ENCODE results near the gene PRRT1.
"Not testable (repeated sequence)": the region's sequence is repeated elsewhere in the genome, so short reads cannot be mapped to it uniquely, and the experiment has no call there.

PRRT1 gene

GRCh38 chr6:32120573-32121059 is 31.1 kb downstream of the PRRT1 start:
- no peak for DNase-seq (ENCODE audit: low read depth)

- peak; percentile 73 for DNase-seq (ENCODE audit: low read depth)
Observed at GRCh38 chr6:32118782-32119628, 32.7 kb downstream of the PRRT1 start.

GRCh38 chr6:32117461-32117860 is 34.3 kb downstream of the PRRT1 start:
- DNase-seq (ENCODE audit: low read depth), result no peak

GRCh38 chr6:32116674-32117073 is 35.1 kb downstream of the PRRT1 start:
- DNase-seq (ENCODE audit: low read depth), result no peak

GRCh38 chr6:32115623-32116022 is 36.1 kb downstream of the PRRT1 start:
- DNase-seq (ENCODE audit: low read depth), result no peak

- peak; percentile 48 for DNase-seq (ENCODE audit: low read depth)
Observed at GRCh38 chr6:32114796-32115195, 36.9 kb downstream of the PRRT1 start.

- DNase-seq (ENCODE audit: low read depth), result peak; percentile 98
Observed at GRCh38 chr6:32113386-32114352, 38.1 kb downstream of the PRRT1 start.

- DNase-seq (ENCODE audit: low read depth), result no peak
Observed at GRCh38 chr6:32112431-32112980, 39.2 kb downstream of the PRRT1 start.

- no peak for DNase-seq (ENCODE audit: low read depth)
Observed at GRCh38 chr6:32111424-32112066, 40.2 kb downstream of the PRRT1 start.

GRCh38 chr6:32110632-32111031 is 41.1 kb downstream of the PRRT1 start:
- DNase-seq (ENCODE audit: low read depth), result no peak

GRCh38 chr6:32109765-32110160 is 42.0 kb downstream of the PRRT1 start:
- DNase-seq (ENCODE audit: low read depth), result no peak

- no peak for DNase-seq (ENCODE audit: low read depth)
Observed at GRCh38 chr6:32109114-32109764, 42.5 kb downstream of the PRRT1 start, which contains the start of gene TNXB. TNXB (minus strand) TSS chr6:32109338; CDS start chr6:32098198, 11,140 bp downstream.

GRCh38 chr6:32108727-32109113 is 43.0 kb downstream of the PRRT1 start:
- no peak for DNase-seq (ENCODE audit: low read depth)

GRCh38 chr6:32108094-32108627 is 43.6 kb downstream of the PRRT1 start:
- peak; percentile 48 for DNase-seq (ENCODE audit: low read depth)

GRCh38 chr6:32107406-32107805 is 44.3 kb downstream of the PRRT1 start:
- DNase-seq (ENCODE audit: low read depth), result no peak

- DNase-seq (ENCODE audit: low read depth), result no peak
Observed at GRCh38 chr6:32105433-32105832, 46.3 kb downstream of the PRRT1 start.

GRCh38 chr6:32102255-32102654 is 49.5 kb downstream of the PRRT1 start:
- DNase-seq (ENCODE audit: low read depth), result no peak

- not testable (repeated sequence) for DNase-seq (ENCODE audit: low read depth)
Observed at GRCh38 chr6:32100251-32100650, 51.5 kb downstream of the PRRT1 start.

Measured in stromal cell of bone marrow (primary cell).